ENCODE results near the gene GPHA2. TPM values are rescaled to one million over a fixed set of nuclear protein-coding genes. Genes with fewer than 3 reads are reported as not detected.

Gene GPHA2
- total and polyA plus RNA-seq, 2 experiments from 2014 or later, result not detected

DNA sequence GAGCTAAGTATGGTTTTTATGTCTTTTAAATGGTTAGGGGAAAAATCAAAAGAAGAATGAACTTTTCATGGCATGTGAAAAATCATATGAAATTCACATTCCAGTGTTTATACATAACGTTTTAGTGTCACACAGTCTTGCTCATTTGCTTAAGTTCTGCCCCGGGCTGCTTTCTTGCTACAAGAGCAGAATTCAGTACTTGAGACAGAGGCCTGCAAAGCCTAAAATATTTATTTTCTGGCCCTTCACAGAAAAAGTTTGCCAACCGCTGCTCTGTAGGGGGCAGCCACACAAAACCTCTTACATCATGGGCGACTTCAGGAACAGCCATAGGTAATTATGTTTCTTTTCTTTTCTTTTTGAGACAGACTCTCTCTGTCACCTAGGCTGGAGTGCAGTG, 17.7 kb downstream of the GPHA2 start:
- Histone ChIP-seq H4K20me1 (ENCODE audit: insufficient read depth, poor library complexity, severe bottlenecking) (no peaks in the 10 kb centered on the region), H3K4me1 (ENCODE audit: insufficient read depth) (peaks cover 12% of the 10 kb centered on the region), H3K9me2 (replicated peaks; ENCODE audit: insufficient read depth) (no peaks in the 10 kb centered on the region), H3K79me2 (peaks cover 24% of the 10 kb centered on the region), H3K9me3 (ENCODE audit: low read depth) (no peaks in the 10 kb centered on the region), H3K4me3 (peak overlapping the region; percentile 13), H3K4me2 (peak overlapping the region; percentile 73), H3K27me3 (no peaks in the 10 kb centered on the region), H3K27ac (peak overlapping the region; percentile 64), H2AFZ (peak overlapping the region; percentile 21), H3K36me3 (replicated peaks; ENCODE audit: insufficient read depth, low read depth) (no peaks in the 10 kb centered on the region)
- 14% methylated on average over 4 of the region's 4 CpGs for WGBS (ENCODE audit: low lambda C conversion rate, missing lambda C conversion rate)
- DNase-seq (ENCODE audit: low spot score), result peak; percentile 67
- TF ChIP-seq EZH2phosphoT487 (IDR thresholded peaks at IDR 0.05; ENCODE audit: low read depth, severe bottlenecking, unreplicated experiment), result no peak
- no peak for TF ChIP-seq EZH2 (IDR thresholded peaks at IDR 0.05; ENCODE audit: borderline replicate concordance)
- TF ChIP-seq, protein P1, sequence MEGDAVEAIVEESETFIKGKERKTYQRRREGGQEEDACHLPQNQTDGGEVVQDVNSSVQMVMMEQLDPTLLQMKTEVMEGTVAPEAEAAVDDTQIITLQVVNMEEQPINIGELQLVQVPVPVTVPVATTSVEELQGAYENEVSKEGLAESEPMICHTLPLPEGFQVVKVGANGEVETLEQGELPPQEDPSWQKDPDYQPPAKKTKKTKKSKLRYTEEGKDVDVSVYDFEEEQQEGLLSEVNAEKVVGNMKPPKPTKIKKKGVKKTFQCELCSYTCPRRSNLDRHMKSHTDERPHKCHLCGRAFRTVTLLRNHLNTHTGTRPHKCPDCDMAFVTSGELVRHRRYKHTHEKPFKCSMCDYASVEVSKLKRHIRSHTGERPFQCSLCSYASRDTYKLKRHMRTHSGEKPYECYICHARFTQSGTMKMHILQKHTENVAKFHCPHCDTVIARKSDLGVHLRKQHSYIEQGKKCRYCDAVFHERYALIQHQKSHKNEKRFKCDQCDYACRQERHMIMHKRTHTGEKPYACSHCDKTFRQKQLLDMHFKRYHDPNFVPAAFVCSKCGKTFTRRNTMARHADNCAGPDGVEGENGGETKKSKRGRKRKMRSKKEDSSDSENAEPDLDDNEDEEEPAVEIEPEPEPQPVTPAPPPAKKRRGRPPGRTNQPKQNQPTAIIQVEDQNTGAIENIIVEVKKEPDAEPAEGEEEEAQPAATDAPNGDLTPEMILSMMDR (IDR thresholded peaks at IDR 0.05; ENCODE audit: poor library complexity), result peak; percentile 22

DNA sequence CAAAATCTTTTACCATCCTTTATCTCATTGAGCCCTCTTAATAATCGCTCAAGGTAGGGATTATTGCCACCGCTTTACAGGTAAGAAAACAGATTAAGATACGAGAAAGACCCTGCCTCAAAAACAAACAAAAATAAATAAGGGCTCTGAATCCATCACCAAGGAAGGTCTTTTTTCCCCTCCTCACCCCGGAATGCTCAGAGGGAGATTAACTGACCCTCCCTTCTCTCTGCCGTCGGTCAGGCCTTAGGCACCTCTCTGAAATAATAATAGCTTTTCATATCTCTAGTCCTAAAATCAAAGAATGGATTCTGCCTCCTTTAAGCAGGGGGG, 18.1 kb downstream of the GPHA2 start:
- peak overlapping the region; percentile 73 for H3K4me2 ChIP-seq
- no peaks in the 10 kb centered on the region for H3K36me3 ChIP-seq (replicated peaks; ENCODE audit: insufficient read depth, low read depth)
- TF ChIP-seq EZH2 (IDR thresholded peaks at IDR 0.05; ENCODE audit: borderline replicate concordance) (no peak), EZH2phosphoT487 (IDR thresholded peaks at IDR 0.05; ENCODE audit: low read depth, severe bottlenecking, unreplicated experiment) (no peak)
- TF ChIP-seq, protein P1 (IDR thresholded peaks at IDR 0.05; ENCODE audit: poor library complexity), result no peak
- 1% methylated on average over 6 of the region's 6 CpGs for WGBS (ENCODE audit: low lambda C conversion rate, missing lambda C conversion rate)
- peak overlapping the region; percentile 64 for H3K27ac ChIP-seq
- no peaks in the 10 kb centered on the region for H3K9me2 ChIP-seq (replicated peaks; ENCODE audit: insufficient read depth)
- peaks cover 24% of the 10 kb centered on the region for H3K79me2 ChIP-seq
- no peak for DNase-seq (ENCODE audit: low spot score)
- peaks cover 12% of the 10 kb centered on the region for H3K4me1 ChIP-seq (ENCODE audit: insufficient read depth)
- no peaks in the 10 kb centered on the region for H3K27me3 ChIP-seq
- no peaks in the 10 kb centered on the region for H4K20me1 ChIP-seq (ENCODE audit: insufficient read depth, poor library complexity, severe bottlenecking)
- peak overlapping the region; percentile 21 for H2AFZ ChIP-seq
- H3K9me3 ChIP-seq (ENCODE audit: low read depth), result no peaks in the 10 kb centered on the region
- H3K4me3 ChIP-seq, result peak overlapping the region; percentile 13

DNA sequence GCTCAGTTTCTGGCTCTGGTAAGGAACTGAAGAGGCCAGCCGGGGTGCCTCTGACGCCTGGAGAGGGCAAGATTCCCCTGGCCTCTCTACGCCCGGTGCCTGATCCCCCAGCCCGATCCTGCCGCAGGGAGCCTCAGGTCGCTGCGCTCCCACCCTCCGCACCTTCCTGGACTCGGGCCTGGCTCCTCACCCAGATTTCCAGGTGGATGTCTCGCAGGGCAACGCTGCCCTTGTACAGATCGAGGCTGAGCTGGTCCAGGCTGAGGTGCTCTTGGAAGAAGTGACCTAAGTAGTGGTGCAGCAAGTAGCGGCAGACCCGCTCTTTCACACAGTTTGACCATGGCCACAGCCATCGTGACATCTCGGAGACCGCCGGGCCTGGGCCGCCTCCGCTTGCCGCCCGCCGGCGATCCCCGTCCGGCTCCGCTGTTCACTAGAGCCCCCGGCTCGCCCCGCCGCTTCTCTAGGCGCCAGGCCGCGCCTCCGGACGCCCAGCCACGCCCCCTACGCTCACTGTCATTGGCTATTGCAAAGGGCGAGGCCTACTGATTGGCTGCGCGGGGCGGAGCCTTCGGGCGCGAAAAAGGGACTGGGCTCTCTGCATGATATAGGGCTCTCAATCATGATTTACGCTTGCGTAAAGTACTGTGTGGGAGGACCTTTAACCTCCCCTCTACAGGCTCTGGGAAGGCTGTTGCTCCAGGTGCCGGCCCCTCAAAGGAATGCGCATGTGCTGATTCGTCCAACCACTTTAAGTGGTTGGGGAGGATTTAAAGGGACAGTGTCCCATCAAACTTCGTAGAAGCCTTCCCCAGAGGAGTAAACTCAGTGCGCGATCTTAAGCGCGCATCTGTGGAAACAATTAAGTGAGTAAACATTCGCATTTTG, 18.7 kb downstream of the GPHA2 start, which contains the start of gene ATG2A:
TSS of gene ATG2A (minus strand) at position 435 of the 888 bp plus-strand sequence. CDS start at position 361, 74 bp downstream.
- Histone ChIP-seq H3K27ac (peak within 1 kb of the TSS; percentile 71), H3K36me3 (replicated peaks; ENCODE audit: insufficient read depth, low read depth) (no peaks in the 10 kb centered on the region), H3K9me3 (ENCODE audit: low read depth) (no peaks in the 10 kb centered on the region), H2AFZ (peak within 1 kb of the TSS; percentile 36), H3K79me2 (peaks cover 24% of the 10 kb centered on the region), H3K4me3 (peak within 1 kb of the TSS; percentile 46), H3K9me2 (replicated peaks; ENCODE audit: insufficient read depth) (no peaks in the 10 kb centered on the region), H3K4me2 (peak within 1 kb of the TSS; percentile 97), H3K4me1 (ENCODE audit: insufficient read depth) (peaks cover 12% of the 10 kb centered on the region), H3K27me3 (no peaks in the 10 kb centered on the region), H4K20me1 (ENCODE audit: insufficient read depth, poor library complexity, severe bottlenecking) (no peaks in the 10 kb centered on the region)
- peak; percentile 100 for DNase-seq (ENCODE audit: low spot score)
- no peak for TF ChIP-seq EZH2phosphoT487 (IDR thresholded peaks at IDR 0.05; ENCODE audit: low read depth, severe bottlenecking, unreplicated experiment)
- TF ChIP-seq, protein P1 (IDR thresholded peaks at IDR 0.05; ENCODE audit: poor library complexity), result no peak
- TF ChIP-seq EZH2 (IDR thresholded peaks at IDR 0.05; ENCODE audit: borderline replicate concordance), result no peak
- WGBS (ENCODE audit: low lambda C conversion rate, missing lambda C conversion rate), result 2% methylated on average over 54 of the region's 57 CpGs

Measured in hepatocyte (in vitro differentiated cells).